Chondrocyte (in vitro differentiated cells): ENCODE data around the gene SPON1. TPM values are rescaled to one million over a fixed set of nuclear protein-coding genes. Genes with fewer than 3 reads are reported as not detected.

ENCODE experiments used
- DNase-seq: peaks from one replicate; pipeline ENCODE4 v3.0.0; 2021; ENCODE audit warnings: mixed read lengths, low spot score
- H3K27ac Mint-ChIP-seq: one replicate; pipeline ENCODE4 v1.8.0; 2021; ENCODE audit warnings: mild to moderate bottlenecking, moderate library complexity, mixed read lengths; ENCODE audit not compliant: unreplicated experiment
- H3K27me3 Mint-ChIP-seq: 2 replicates; pipeline ENCODE4 v1.8.0; 2021; ENCODE audit warnings: low read depth, mixed read lengths
- H3K36me3 Mint-ChIP-seq: 2 replicates; pipeline ENCODE4 v1.8.0; 2021; ENCODE audit warnings: low read depth, mixed read lengths
- H3K4me1 Mint-ChIP-seq: 2 replicates; pipeline ENCODE4 v1.8.0; 2021; ENCODE audit warnings: low read depth, mild to moderate bottlenecking, mixed read lengths
- H3K4me3 Mint-ChIP-seq: one replicate; pipeline ENCODE4 v1.8.0; 2021; ENCODE audit warnings: mild to moderate bottlenecking, moderate library complexity, mixed read lengths; ENCODE audit not compliant: unreplicated experiment
- H3K9me3 Mint-ChIP-seq: 2 replicates; pipeline ENCODE4 v1.8.0; 2021; ENCODE audit warnings: low read depth, mixed read lengths
- total RNA-seq: library from RNA; stranded (reverse); gene quantifications from 3 replicates; pipeline ENCODE4 v1.2.1, GENCODE V29; 2021
- TF ChIP-seq, protein P1 (sequence below): fragments of 200-600 bp; sonication (generic); IDR thresholded peaks from 2 replicates; pipeline ENCODE4 v1.5.0; 2021; ENCODE audit warnings: antibody characterized with exemption, mild to moderate bottlenecking, moderate library complexity

SPON1 gene
- total RNA-seq, 1 donor from 2014 or later = 0.10 TPM

DNA sequence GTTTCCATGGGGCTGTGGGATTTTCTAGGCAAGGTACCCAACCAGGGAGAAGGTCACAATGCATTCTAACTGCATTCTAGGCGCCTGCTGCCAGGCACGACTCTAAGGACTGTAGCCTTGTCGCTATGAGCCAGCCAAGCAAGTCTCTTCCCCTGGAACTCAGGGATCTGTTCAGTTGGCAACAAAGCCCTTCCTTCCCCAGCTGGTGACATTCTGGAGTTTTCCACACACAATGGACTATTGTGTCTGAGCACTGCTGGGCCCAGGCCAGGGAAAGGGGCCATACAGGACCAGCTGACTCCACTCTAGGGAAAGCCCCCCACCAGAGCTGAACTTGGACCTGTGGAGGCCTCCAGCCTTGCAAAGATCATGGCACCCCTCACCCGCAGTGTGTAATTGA is 279.7 kb downstream of the SPON1 start:
- DNase-seq = no peak
- Mint-ChIP-seq H3K4me3 (no peak overlapping the region), H3K36me3 (no peaks in the 10 kb centered on the region), H3K27ac (no peak overlapping the region), H3K27me3 (peaks cover 47% of the 10 kb centered on the region), H3K9me3 (no peaks in the 10 kb centered on the region), H3K4me1 (no peaks in the 10 kb centered on the region)
- TF ChIP-seq, protein P1, sequence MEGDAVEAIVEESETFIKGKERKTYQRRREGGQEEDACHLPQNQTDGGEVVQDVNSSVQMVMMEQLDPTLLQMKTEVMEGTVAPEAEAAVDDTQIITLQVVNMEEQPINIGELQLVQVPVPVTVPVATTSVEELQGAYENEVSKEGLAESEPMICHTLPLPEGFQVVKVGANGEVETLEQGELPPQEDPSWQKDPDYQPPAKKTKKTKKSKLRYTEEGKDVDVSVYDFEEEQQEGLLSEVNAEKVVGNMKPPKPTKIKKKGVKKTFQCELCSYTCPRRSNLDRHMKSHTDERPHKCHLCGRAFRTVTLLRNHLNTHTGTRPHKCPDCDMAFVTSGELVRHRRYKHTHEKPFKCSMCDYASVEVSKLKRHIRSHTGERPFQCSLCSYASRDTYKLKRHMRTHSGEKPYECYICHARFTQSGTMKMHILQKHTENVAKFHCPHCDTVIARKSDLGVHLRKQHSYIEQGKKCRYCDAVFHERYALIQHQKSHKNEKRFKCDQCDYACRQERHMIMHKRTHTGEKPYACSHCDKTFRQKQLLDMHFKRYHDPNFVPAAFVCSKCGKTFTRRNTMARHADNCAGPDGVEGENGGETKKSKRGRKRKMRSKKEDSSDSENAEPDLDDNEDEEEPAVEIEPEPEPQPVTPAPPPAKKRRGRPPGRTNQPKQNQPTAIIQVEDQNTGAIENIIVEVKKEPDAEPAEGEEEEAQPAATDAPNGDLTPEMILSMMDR = no peak

DNA sequence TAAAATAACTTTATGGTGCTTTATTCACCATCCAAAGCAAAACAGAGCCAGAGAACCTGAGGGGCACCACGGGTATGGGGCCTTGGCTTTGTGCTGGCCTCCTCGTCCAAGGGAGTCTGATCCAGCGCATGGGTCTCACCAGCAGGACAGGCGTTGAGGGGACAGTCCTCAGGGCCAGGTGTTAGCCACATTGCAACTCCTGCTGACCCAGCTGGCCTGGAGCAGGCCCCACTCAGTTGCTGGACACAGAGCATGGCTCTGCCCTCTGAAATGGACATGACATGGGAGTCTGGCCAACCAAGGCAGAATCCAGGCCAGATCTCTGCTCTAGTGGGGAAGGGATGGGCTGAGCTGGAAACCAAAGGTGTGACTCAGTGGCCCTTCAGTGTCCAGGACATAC is 280.2 kb downstream of the SPON1 start:
- no peak for DNase-seq
- H3K27ac Mint-ChIP-seq = no peak overlapping the region
- H3K9me3 Mint-ChIP-seq = no peaks in the 10 kb centered on the region
- TF ChIP-seq, protein P1 = no peak
- H3K36me3 Mint-ChIP-seq = no peaks in the 10 kb centered on the region
- no peak overlapping the region for H3K4me3 Mint-ChIP-seq
- H3K27me3 Mint-ChIP-seq = peaks cover 50% of the 10 kb centered on the region
- no peaks in the 10 kb centered on the region for H3K4me1 Mint-ChIP-seq

DNA sequence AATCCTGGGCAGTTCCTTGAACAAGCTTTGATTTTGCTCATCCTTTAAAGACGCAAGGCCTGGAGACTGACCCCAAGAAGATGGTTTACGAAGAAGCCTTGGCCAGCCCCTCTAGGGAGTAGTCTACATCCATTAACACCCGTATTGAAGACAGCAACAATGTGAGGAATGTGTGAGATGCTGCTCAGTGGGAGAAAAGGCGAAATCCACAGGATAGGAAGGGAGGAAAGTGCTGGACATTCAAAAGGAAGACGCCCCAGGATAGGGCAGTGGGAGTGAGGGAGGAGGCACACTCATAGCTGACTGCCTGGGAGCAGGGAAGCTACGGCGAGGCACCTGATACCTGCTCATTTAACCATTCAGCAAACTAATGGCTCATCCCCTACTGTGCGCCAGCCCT is 282.4 kb downstream of the SPON1 start:
- H3K27me3 Mint-ChIP-seq = peaks cover 53% of the 10 kb centered on the region
- H3K36me3 Mint-ChIP-seq = no peaks in the 10 kb centered on the region
- H3K4me1 Mint-ChIP-seq = no peaks in the 10 kb centered on the region
- TF ChIP-seq, protein P1 = no peak
- DNase-seq = no peak
- no peaks in the 10 kb centered on the region for H3K9me3 Mint-ChIP-seq
- H3K27ac Mint-ChIP-seq = no peak overlapping the region
- no peak overlapping the region for H3K4me3 Mint-ChIP-seq

DNA sequence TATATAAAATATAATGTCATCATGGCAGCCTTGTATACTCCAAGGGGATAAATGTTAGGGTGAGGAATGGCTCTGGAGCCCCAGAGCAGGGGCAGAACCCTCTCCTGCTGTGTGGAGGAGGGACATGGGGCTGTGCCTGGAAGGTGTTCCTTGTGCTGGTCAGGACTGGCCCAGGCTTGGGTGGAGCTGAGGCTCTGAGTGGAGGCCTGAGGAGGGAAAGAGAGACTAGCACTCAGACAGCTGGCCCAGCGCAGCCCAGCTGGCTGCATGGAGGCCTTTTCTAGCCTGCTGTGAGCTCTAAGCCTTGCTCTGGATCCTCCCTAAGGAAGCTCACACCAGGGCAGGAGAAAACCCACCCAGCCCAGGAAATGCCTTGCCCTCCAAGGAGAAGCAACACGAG is 282.9 kb downstream of the SPON1 start:
- peaks cover 53% of the 10 kb centered on the region for H3K27me3 Mint-ChIP-seq
- no peaks in the 10 kb centered on the region for H3K4me1 Mint-ChIP-seq
- no peak overlapping the region for H3K4me3 Mint-ChIP-seq
- H3K27ac Mint-ChIP-seq = no peak overlapping the region
- H3K36me3 Mint-ChIP-seq = no peaks in the 10 kb centered on the region
- no peak for DNase-seq
- TF ChIP-seq, protein P1 = no peak
- no peaks in the 10 kb centered on the region for H3K9me3 Mint-ChIP-seq

DNA sequence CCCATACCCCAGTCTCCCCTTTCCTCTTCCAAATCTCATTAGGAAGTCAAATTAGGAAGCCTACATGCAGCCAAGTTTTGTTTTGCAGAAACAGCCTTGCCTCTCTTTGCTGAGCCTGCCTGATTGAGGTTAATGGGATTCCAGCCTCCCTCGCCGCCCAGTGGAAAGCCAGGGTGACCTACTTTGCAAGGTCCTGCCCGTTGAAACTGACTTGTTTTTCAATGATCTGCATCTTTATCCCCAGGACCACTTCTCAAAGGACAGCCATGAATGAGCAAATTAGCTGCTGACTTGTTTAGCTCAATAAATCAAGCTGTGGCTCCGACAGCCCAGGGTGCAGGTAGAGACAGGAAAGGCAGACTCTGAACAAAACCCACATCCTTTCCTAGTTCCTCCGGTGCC is 286.1 kb downstream of the SPON1 start:
- no peaks in the 10 kb centered on the region for H3K36me3 Mint-ChIP-seq
- H3K27ac Mint-ChIP-seq = no peak overlapping the region
- peaks cover 46% of the 10 kb centered on the region for H3K27me3 Mint-ChIP-seq
- TF ChIP-seq, protein P1 = no peak
- H3K9me3 Mint-ChIP-seq = no peaks in the 10 kb centered on the region
- H3K4me3 Mint-ChIP-seq = no peak overlapping the region
- DNase-seq = no peak
- no peaks in the 10 kb centered on the region for H3K4me1 Mint-ChIP-seq
